ENCODE measurements around the gene NGF.

The NGF gene

GRCh38 chr1:115277276-115277675 lies 60.8 kb downstream of the NGF start:
- DNase-seq: no peak

- no peak for DNase-seq
Measured at GRCh38 chr1:115275216-115275615, 62.8 kb downstream of the NGF start.

GRCh38 chr1:115274467-115274866 lies 63.6 kb downstream of the NGF start:
- DNase-seq: no peak

- DNase-seq: no peak
Measured at GRCh38 chr1:115266729-115267421, 71.2 kb downstream of the NGF start.

GRCh38 chr1:115265099-115265498 lies 73.0 kb downstream of the NGF start:
- DNase-seq: no peak

- no peak for DNase-seq
Measured at GRCh38 chr1:115262886-115263285, 75.2 kb downstream of the NGF start.

- no peak for DNase-seq
Measured at GRCh38 chr1:115261496-115261895, 76.6 kb downstream of the NGF start.

GRCh38 chr1:115258302-115258866 lies 79.7 kb downstream of the NGF start:
- DNase-seq: no peak

- no peak for DNase-seq
Measured at GRCh38 chr1:115257591-115257990, 80.5 kb downstream of the NGF start.

- DNase-seq: no peak
Measured at GRCh38 chr1:115255154-115255553, 82.9 kb downstream of the NGF start.

- no peak for DNase-seq
Measured at GRCh38 chr1:115252585-115252984, 85.5 kb downstream of the NGF start.

GRCh38 chr1:115251856-115252255 lies 86.2 kb downstream of the NGF start:
- no peak for DNase-seq

GRCh38 chr1:115251340-115251748 lies 86.7 kb downstream of the NGF start:
- DNase-seq: no peak

GRCh38 chr1:115246526-115246925 lies 91.5 kb downstream of the NGF start:
- no peak for DNase-seq

- DNase-seq: no peak
Measured at GRCh38 chr1:115245227-115245626, 92.8 kb downstream of the NGF start.

GRCh38 chr1:115242543-115242942 lies 95.5 kb downstream of the NGF start:
- DNase-seq: no peak

GRCh38 chr1:115241309-115241708 lies 96.7 kb downstream of the NGF start:
- no peak for DNase-seq

- no peak for DNase-seq
Measured at GRCh38 chr1:115240297-115240696, 97.8 kb downstream of the NGF start.

- no peak for DNase-seq
Measured at GRCh38 chr1:115239426-115239825, 98.6 kb downstream of the NGF start.

GRCh38 chr1:115239148-115239422 lies 99.0 kb downstream of the NGF start:
- DNase-seq: no peak

- no peak for DNase-seq
Measured at GRCh38 chr1:115238336-115239147, 99.5 kb downstream of the NGF start.

- DNase-seq: no peak
Measured at GRCh38 chr1:115237507-115237906, 100.5 kb downstream of the NGF start.

GRCh38 chr1:115237023-115237422 lies 101.0 kb downstream of the NGF start:
- DNase-seq: no peak

All from KG1 (cell line).